Stromal cell of bone marrow (primary cell): ENCODE measurements around the gene HECTD2.
A peak's percentile ranks its signal among the peaks of the same experiment; 100 is the strongest.
"Not testable (repeated sequence)": the region's sequence is repeated elsewhere in the genome, so short reads cannot be mapped to it uniquely, and the experiment has no call there.

Source experiments
- DNase-seq: peaks from one replicate; pipeline ENCODE4 v3.0.0-alpha.2; 2012; ENCODE audit warnings: low read depth

Gene HECTD2

GRCh38 chr10:91409869-91410637 is at the start of gene HECTD2:
Gene HECTD2 (plus strand): TSS chr10:91410344. CDS start chr10:91410439, 95 bp downstream.
- peak; percentile 67 for DNase-seq

DNA sequence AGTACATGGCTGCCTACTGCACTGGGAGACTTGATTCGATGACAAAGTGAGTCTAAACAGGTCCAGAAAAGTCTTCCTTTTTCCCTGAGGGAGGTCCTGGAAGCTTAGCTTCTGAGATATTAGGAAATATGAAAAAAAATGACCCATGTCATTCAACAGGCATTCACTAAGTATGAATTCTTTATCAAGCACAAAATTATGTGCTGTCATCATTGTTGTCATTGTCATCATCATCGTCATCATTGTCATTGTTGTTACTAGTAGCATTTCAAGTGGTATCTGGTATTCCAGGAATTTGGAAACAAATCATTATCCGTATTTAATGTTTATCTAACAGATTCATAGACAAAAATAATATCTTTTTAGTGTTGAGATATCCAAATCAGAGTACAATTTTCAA is 49.7 kb upstream of the HECTD2 start:
- no peak for DNase-seq

DNA sequence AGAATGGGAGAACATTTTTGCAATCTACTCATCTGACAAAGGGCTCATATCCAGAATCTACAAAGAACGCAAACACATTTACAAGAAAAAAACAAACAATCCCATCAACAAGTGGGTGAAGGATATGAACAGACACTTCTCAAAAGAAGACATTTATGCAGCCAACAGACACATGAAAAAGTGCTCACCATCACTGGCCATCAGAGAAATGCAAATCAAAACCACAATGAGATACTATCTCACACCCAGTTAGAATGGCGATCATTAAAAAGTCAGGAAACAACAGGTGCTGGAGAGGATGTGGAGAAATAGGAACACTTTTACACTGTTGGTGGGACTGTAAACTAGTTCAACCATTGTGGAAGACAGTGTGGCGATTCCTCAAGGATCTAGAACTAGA is 44.6 kb upstream of the HECTD2 start:
- not testable (repeated sequence) for DNase-seq

GRCh38 chr10:91366704-91367103 is 43.4 kb upstream of the HECTD2 start:
- no peak for DNase-seq

DNA sequence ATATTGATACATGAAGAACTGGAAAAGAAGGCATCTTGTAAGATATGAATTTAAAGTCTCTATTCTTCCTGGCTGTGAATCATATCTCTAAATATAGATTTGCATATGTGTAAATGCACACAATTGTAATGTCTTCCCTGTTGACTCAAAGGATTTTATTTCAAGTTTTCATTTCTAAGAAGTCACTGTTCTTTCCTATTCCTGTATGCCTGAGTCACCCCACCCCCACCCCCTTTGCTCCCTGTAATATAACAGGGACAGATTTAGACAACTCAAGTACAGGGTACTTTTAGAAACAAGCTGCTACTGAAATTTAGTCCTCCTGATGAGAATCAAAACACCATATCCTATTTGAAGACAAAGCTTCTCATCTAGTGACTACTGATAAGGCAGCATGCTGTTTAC is 43.0 kb upstream of the HECTD2 start:
- DNase-seq = no peak

DNA sequence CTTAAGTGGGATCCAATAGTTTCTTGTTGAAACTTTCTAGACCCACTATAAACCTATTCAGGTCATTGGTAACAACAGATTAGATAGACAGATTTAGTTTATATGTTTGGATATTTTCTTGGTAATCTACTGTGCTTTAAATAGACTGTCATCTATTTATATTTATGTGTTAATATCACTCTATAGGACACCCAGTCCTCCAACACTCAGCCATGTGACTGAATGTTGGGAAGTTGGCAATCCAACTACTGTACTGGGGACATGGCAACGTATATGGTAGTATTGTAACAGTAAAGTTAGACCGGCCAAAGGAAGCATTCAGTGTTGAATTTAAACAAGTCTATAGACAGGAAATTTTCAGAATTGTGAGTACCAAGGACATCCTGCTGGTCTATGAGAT is 42.6 kb upstream of the HECTD2 start:
- DNase-seq = no peak

DNA sequence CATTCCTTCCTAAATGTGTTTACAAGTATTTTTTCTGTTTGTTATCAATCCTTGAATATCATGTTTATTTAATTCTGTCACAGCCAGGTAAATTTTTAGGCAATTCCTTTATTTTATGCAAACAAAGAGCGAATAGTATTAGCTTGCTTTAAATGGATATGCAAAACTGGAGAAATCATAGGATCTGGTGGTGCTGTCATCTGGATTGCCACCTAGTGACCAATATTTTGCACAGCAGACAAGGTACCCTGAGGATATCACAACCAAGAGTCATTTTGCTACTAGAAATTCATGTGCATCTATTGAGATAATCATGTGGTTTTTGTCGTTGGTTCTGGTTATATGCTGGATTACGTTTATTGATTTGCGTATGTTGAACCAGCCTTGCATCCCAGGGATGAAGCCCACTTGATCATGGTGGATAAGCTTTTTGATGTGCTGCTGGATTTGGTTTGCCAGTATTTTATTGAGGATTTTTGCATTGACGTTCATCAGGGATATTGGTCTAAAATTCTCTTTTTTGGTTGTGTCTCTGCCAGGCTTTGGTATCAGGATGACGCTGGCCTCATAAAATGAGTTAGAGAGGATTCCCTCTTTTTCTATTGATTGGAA is 40.1 kb upstream of the HECTD2 start:
- not testable (repeated sequence) for DNase-seq

- DNase-seq = no peak
Measured at GRCh38 chr10:91374052-91374451, 36.1 kb upstream of the HECTD2 start.

DNA sequence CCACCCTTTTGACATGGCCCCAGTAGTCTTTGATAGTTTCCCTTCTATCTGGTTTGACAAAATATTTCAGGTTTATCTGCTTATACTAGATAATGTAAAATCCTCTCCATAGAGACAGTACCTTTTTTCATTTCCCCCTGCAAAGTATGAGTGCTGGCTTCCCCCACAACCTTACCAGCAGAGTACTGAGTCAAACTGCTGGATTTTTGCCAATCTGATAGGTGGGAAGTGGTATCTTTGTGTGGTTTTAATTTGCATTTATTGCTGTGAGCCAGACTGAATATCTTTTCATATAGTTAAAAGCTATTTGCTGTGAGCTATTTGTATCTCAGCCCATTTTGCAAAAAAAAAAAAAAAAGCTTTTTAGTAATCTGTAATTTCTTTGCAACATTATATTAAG is 32.1 kb upstream of the HECTD2 start:
- DNase-seq = no peak

DNA sequence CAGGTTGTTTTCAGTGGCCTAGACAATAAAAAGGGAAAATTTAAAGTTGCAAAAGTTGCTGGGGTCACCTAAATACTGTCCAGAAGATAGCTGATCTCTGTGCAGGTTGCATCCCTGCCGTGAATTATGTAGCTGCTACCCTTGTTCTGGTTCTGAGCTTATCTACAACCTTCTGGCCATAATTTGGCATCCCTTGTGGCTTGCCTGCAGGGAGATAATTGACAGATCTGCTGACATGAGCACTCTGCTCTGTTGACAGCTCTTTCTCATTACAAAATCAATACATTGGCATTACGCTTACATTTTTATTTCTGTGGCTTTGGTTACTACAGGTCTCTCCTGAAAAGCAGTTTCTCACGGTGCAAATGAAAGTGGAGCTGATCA is 29.3 kb upstream of the HECTD2 start:
- DNase-seq = no peak

- no peak for DNase-seq
Measured at GRCh38 chr10:91381257-91381891, 28.8 kb upstream of the HECTD2 start.

GRCh38 chr10:91385306-91386085 is 24.6 kb upstream of the HECTD2 start:
- DNase-seq = no peak

DNA sequence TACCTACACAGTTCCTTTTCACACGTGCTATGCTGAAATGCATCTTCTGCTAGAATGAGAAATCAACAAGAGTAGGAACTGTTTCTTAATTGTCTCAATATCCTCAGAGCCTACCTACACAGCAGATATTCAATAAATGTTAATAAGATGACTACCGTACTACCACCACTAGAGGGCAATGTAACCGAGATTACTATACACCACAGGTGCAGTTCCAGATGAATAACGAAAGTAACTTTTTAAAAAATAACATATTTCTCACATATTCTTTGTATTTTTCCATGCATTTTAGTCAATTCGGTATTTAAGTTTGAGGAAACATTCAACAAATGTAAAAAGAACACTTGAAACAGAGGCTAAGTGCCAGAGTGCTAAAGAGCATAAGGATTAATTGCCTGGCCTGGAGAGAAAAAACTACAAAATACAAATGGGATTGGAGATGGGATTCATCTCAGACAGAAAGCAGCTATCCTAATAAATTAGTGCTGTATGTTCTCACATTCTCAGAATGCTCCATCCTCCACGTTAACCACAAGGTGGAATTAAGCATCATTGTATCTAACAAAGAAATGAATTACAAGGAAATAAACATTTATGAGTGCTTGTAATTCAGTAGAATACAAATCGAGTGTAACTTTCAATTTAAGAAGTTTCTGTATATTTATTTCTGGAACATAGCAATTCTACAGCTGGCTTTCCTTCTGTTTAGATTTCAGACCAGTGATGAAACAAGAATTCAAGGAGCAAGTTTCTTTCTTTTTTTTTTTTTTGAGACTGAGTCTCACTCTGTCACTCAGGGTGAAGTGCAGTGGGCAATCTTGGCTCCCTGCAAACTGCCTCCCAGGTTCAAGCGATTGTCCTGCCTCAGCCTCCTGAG is 20.3 kb upstream of the HECTD2 start:
- DNase-seq = no peak

- DNase-seq = not testable (repeated sequence)
Measured at GRCh38 chr10:91390513-91390825, 19.7 kb upstream of the HECTD2 start.

DNA sequence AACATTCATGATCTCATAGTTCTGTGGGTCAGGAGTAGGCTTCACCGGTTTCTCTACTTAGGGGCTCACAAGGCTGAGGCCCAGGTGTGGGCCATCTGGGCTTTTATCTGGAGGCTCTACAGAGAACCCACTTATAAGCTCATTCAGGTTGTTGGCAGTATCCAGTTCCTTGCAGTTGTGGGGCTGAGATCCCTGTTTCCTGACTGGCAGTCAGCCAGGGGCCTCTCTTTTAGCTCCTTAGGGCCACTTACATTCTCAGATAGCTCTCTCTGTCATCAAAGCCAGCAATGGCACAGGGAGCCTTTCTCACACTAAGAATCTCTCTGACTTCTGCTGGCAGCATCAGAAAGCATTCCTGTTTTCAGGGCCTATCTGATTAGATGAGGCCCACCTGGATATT is 18.2 kb upstream of the HECTD2 start:
- DNase-seq = no peak

DNA sequence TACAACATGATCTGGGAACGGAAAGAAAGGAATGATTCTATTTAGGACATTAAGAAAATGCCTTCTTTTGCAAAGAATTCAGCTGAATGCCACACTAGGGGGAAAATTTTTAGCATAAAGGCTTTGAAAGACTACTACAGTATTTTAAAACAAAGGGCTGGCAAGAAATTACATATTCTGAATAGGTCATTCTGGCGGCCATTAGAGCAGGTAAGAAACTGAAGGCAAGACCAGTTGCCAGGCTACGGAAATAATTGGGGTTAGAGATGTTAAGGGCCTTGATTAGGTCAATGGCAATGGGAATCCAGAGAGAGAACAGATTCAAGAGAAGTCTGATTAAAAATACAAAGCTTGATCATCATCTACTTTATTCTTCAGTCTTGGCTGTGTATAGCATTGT is 3.8 kb upstream of the HECTD2 start:
- no peak for DNase-seq

- peak; percentile 76 for DNase-seq
Measured at GRCh38 chr10:91409069-91409868, 875 bp upstream of the HECTD2 start.

GRCh38 chr10:91410638-91411371 is 661 bp downstream of the HECTD2 start:
- DNase-seq = peak; percentile 17

DNA sequence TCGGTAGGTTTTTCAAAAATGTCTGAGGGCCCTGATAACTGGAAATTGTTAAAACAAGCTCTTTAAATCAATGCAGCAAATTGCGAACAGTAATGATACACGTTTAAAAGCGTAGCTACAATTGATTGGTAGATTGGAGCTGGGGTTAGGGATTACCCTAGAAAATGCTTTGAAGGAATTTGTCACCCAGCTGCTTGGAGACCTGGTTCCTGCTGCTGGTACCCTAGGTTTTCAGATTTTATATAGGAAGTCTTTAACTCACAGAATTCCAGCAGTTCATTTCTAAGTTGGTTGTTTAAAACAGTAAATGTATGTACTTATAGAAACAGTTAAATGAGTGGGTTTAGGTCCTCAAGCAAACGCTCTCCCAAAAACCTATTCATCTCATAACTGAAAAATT is 1.5 kb downstream of the HECTD2 start:
- DNase-seq = no peak
